Measurements from ENCODE around the gene FARS2. TPM values are rescaled to one million over a fixed set of nuclear protein-coding genes. Genes with fewer than 3 reads are reported as not detected.

FARS2 gene
- total and polyA plus RNA-seq, 2 of the 13 experiments (the other 11 are each of a cell fraction or from before 2014, with no cell fraction given) = 15.4 to 26.0 TPM

- Histone ChIP-seq H2AFZ (ENCODE audit: low read length) (no peak overlapping the region), H3K9me3 (ENCODE audit: low read length) (no peaks in the 10 kb centered on the region), H3K27ac (ENCODE audit: extremely low read length, insufficient read depth, low read length) (no peak overlapping the region), H3K4me1 (ENCODE audit: insufficient read depth, low read length) (no peaks in the 10 kb centered on the region), H4K20me1 (ENCODE audit: insufficient read depth, low read length) (no peaks in the 10 kb centered on the region), H3K9ac (ENCODE audit: insufficient read depth, low read depth, low read length) (no peak overlapping the region), H3K4me3 (replicated peaks in 1 of 3; ENCODE audit: insufficient read depth in 1 of 3, low read depth in 2 of 3, low read length in 3 of 3) (no peak overlapping the region), H3K79me2 (ENCODE audit: insufficient read depth, low read length) (no peaks in the 10 kb centered on the region), H3K27me3 (ENCODE audit: control insufficient read depth in 1 of 2, insufficient read depth in 2 of 2, low read length in 2 of 2) (no peaks in the 10 kb centered on the region), H3K4me2 (ENCODE audit: low read depth, low read length) (no peak overlapping the region), H3K36me3 (replicated peaks in 1 of 2; ENCODE audit: control insufficient read depth in 1 of 2, insufficient read depth in 2 of 2, low read length in 2 of 2) (no peaks in the 10 kb centered on the region)
- ChIA-PET CTCF (ENCODE audit: low intra/inter-chr PET ratio, low total read pairs) (no interaction called here), POLR2A (no interaction called here)
- ATAC-seq (no peak), DNase-seq (ENCODE audit: low spot score) (no peak), FAIRE-seq (no peak)
- intact Hi-C loops (cut with micrococcal nuclease; ENCODE audit: unreplicated experiment) = no loop called here
- in situ Hi-C loops (cut with HindIII; ENCODE audit: extremely low pct_ligation_motif_present, low pct_unique_long_range_greater_than_20kb) = no loop called here
- 99% methylated on average over 2 of the region's 2 CpGs for WGBS (ENCODE audit: low lambda C conversion rate)
- BruUV-seq (replicated peaks) = no TSS peak
- TF ChIP-seq ZNF772 (CRISPR knock-in tag; IDR thresholded peaks at IDR 0.05) (no peak), ZNF703 (CRISPR knock-in tag; IDR thresholded peaks at IDR 0.05; ENCODE audit: borderline replicate concordance) (no peak), ZSCAN12 (CRISPR knock-in tag; IDR thresholded peaks at IDR 0.05) (no peak), RFX1 (IDR thresholded peaks at IDR 0.05) (no peak), ATF1 (CRISPR knock-in tag; IDR thresholded peaks at IDR 0.05) (no peak), EP300 (IDR thresholded peaks at IDR 0.05; ENCODE audit: low read depth in 2 of 2, low read length in 2 of 2) (no peak), EP300 (CRISPR knock-in tag; IDR thresholded peaks at IDR 0.05; ENCODE audit: borderline replicate concordance) (no peak), HOXA9 (CRISPR knock-in tag; IDR thresholded peaks at IDR 0.05; ENCODE audit: borderline replicate concordance) (no peak), HNRNPK (IDR thresholded peaks at IDR 0.05; ENCODE audit: low read depth, low read length, poor library complexity, severe bottlenecking) (no peak), MAFG (CRISPR knock-in tag; IDR thresholded peaks at IDR 0.05) (no peak)
Measured at GRCh38 chr6:5493806-5494205, 232.5 kb downstream of the FARS2 start.

GRCh38 chr6:5497896-5498578 is 236.7 kb downstream of the FARS2 start:
- no peak overlapping the region for H2AFZ ChIP-seq (ENCODE audit: low read length)
- in situ Hi-C loops (cut with HindIII; ENCODE audit: extremely low pct_ligation_motif_present, low pct_unique_long_range_greater_than_20kb) (no loop called here), intact Hi-C loops (cut with micrococcal nuclease; ENCODE audit: unreplicated experiment) (no loop called here)
- TF ChIP-seq, protein P1, sequence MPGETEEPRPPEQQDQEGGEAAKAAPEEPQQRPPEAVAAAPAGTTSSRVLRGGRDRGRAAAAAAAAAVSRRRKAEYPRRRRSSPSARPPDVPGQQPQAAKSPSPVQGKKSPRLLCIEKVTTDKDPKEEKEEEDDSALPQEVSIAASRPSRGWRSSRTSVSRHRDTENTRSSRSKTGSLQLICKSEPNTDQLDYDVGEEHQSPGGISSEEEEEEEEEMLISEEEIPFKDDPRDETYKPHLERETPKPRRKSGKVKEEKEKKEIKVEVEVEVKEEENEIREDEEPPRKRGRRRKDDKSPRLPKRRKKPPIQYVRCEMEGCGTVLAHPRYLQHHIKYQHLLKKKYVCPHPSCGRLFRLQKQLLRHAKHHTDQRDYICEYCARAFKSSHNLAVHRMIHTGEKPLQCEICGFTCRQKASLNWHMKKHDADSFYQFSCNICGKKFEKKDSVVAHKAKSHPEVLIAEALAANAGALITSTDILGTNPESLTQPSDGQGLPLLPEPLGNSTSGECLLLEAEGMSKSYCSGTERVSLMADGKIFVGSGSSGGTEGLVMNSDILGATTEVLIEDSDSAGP (CRISPR knock-in tag; IDR thresholded peaks at IDR 0.05; ENCODE audit: borderline replicate concordance) = no peak
- TF ChIP-seq JDP2 (CRISPR knock-in tag; IDR thresholded peaks at IDR 0.05; ENCODE audit: borderline replicate concordance) (no peak), ZNF768 (CRISPR knock-in tag; IDR thresholded peaks at IDR 0.05) (no peak), ZBTB10 (CRISPR knock-in tag; IDR thresholded peaks at IDR 0.05; ENCODE audit: borderline replicate concordance) (no peak)
- H3K4me1 ChIP-seq (ENCODE audit: insufficient read depth, low read length) = no peaks in the 10 kb centered on the region
- H3K9me3 ChIP-seq (ENCODE audit: low read length) = no peaks in the 10 kb centered on the region
- no peak overlapping the region for H3K9ac ChIP-seq (ENCODE audit: insufficient read depth, low read depth, low read length)
- no peaks in the 10 kb centered on the region for H3K79me2 ChIP-seq (ENCODE audit: insufficient read depth, low read length)
- H3K27ac ChIP-seq (ENCODE audit: extremely low read length, insufficient read depth, low read length) = no peak overlapping the region
- H3K4me2 ChIP-seq (ENCODE audit: low read depth, low read length) = no peak overlapping the region
- WGBS (ENCODE audit: low lambda C conversion rate) = 95% methylated on average over 10 of the region's 10 CpGs
- CTCF ChIA-PET (ENCODE audit: low intra/inter-chr PET ratio, low total read pairs) = no interaction called here
- FAIRE-seq (no peak), ATAC-seq (no peak), DNase-seq (ENCODE audit: low spot score) (no peak)
- no peaks in the 10 kb centered on the region for H4K20me1 ChIP-seq (ENCODE audit: insufficient read depth, low read length)
- POLR2A ChIA-PET = no interaction called here
- no peaks in the 10 kb centered on the region for H3K36me3 ChIP-seq (replicated peaks in 1 of 2; ENCODE audit: control insufficient read depth in 1 of 2, insufficient read depth in 2 of 2, low read length in 2 of 2)
- BruUV-seq (replicated peaks) = no TSS peak
- H3K27me3 ChIP-seq (ENCODE audit: control insufficient read depth in 1 of 2, insufficient read depth in 2 of 2, low read length in 2 of 2) = no peaks in the 10 kb centered on the region
- no peak overlapping the region for H3K4me3 ChIP-seq (replicated peaks in 1 of 3; ENCODE audit: insufficient read depth in 1 of 3, low read depth in 2 of 3, low read length in 3 of 3)

Measured in HepG2 (cell line).